HL-60/S4 treated with retinoic acid at 250 ng/mL for 4 days and 3 days (cell line): ENCODE measurements around the gene SNX19.

Source experiments
- in situ Hi-C: fragments of 300-500 bp; cut with MboI; formaldehyde crosslinking; loops from 2 replicates; pipeline ENCODE4 v1.7.0; 2022; ENCODE audit warnings: low sequenced_read_pairs

The SNX19 gene

GRCh38 chr11:130849215-130849568 is 67.1 kb downstream of the SNX19 start:
- in situ Hi-C loops, result no loop called here

DNA sequence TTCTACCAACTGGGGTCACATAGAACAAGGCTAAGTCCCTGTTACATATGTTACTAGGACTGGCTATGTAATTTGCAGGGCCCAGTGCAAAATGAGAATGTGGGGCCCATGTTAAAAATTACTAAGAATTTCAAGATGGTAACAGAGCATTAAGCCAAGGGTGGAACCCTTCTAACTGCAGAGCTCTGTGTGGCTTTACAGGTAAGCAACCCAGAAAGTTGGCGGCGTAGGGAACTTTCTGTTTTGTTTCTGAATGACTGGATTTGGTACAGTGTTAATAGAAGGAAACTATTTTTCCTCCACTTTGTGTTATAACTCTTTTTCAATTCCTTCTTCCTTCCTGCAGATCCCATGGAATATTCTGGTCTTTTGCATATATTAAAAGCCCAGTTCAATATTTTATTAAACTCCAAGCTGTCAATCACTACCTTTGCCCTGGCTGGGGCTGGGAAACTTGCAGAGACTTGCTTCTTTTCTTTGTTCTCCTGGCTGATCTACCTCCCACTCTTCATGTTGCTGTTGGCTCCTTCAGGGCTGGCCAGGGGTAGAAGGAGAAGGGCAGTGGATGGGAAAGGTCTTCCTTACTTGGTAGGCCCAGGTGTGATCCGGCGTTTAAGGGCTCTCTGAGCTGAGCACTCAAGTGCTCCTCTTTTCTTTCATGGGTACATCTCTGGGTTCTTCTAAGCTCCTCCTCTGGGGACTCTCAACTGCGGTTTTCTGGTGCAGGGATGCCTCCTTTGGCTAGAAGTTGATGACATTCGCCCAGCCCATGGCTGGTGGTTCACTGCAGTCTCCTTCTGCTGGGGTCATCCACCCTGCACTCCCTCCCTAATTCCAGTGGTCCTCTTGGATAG is 67.7 kb downstream of the SNX19 start:
- in situ Hi-C loops, result no loop called here

DNA sequence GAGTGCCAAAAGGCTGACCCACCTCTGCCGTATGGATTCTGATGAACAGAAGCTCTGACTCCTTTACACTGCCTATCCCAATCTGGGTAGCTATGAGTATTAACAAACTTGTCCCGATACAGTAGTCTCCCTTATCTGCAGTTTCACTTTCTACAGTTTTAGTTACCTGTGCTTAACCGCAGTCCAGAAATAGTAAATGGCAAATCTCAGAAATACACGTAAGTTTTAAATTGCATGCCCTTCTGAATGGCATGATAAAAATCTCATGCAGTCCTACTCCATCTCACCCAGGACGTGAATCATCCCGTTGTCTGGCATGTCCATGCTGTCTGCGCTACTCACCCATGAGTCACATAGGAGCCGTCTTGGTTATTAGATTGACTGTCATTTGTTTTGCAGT is 68.8 kb downstream of the SNX19 start:
- in situ Hi-C loops, result no loop called here

DNA sequence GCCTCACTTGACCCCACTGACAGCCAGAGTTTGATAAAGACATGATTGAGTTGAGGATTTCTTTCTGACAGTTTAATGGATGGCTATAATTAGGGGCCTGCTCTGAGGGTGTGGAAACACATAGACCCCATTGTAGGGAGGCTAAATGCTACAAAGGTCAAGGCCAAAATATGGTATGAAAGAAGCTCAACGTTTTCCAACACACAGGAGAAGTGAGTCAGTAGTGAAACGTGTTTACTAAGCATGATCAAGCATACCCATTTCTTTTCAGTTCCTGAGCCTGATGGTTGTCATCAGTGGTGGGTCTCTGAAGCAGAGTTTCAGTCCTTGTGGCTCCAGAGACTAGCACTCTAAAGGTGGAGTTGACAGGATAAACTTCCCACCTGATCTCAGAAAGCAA is 69.7 kb downstream of the SNX19 start:
- in situ Hi-C loops, result no loop called here

GRCh38 chr11:130842001-130842400 is 74.3 kb downstream of the SNX19 start:
- in situ Hi-C loops, result no loop called here

GRCh38 chr11:130840679-130841078 is 75.6 kb downstream of the SNX19 start:
- in situ Hi-C loops, result no loop called here

- in situ Hi-C loops, result no loop called here
These were observed 76.2 kb downstream of the SNX19 start for GRCh38 chr11:130839981-130840666.

DNA sequence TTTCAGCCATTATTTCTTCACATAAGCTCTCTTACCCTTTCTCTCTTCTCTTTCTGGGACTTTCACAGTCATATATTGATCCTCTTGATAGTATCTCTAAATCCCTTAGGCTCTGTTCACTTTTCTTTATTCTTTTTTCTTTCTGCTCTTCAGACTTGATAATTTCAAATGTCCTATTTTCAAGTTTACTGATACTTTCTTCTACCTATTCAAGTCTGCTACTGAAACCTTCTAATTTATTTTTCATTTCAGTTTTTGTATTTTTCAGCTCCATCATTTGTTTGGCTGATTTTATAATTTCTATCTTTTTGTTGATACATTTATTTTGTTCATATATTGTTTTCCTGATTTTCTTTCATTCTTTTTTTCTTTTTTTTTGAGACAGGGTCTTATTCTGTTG is 79.1 kb downstream of the SNX19 start:
- in situ Hi-C loops, result no loop called here

DNA sequence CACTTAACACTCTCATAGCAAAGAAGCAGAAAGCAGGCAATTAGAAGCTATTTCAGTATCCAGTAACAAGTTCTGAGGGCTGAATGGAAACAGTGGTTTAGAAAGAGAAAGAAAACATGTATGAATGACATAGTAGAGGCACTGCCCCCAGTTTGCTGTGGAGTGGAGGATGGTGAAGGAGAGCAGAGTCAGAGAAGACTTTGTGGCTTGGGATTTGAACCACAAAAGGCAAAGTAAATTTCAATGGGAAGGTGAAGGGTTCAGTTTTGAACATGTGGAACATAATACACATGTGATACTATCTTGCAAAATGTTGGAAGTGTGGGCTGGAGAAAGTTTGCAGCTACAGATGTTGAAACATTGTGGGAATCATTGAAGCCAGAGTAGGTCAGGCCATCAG is 81.4 kb downstream of the SNX19 start:
- in situ Hi-C loops, result no loop called here

DNA sequence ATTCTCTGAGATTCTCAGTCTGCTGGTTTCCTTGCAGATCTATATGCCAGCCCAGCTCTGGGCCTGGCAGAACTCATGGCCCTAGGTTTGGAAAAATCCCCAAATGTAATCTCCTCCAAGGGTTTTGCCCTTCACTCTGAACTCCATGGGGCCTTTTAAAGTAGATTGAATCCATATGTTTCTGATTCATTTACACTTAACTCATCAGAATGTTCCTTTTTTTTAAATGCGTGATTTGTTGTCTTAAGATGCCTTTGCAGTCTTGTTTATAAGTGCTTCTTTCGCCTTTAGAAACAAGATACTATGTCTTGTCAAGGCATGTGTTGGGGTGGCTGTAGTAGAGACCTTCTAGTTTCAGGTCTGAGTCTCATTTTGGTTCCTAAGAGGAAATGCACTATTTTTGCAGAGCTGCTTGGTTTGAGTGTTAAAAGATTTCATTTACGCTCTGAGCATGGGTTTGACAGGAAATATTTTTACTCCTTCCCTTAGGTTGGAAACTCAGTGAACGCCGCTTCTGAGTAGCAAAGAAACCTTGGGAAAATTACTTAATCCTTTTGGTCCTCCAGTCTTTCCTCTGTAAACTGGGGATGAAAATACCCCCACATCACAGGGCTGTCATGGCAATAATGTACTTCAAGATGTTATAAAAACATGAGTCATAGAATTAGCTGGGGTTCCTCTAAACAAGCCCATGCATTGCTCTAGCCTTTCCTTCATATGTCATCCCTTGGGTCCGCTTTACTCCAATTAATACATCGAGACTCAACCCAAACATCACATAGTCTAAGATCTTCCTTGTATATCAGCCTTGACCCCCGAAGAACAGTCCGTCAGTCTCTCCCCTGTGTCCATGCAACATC is 83.5 kb downstream of the SNX19 start:
- in situ Hi-C loops, result no loop called here

DNA sequence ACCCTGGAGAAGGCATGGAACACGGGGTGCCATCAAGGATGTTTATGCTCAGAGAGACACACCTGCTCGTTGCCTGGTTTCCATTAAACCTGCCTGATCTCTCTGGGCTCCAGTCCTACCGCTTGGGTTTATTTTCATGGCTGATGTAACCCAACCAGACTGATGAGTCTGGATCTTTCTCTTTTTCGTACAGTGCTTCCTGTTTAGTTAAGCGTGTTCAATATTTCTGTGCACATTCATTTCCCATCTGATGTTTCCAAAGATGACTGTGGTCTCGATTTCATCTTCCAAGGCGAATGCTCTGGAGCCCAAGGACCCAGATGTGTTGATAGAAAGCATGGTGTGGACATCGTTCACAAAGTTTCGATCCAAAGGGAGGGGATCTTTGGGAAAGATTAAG is 84.3 kb downstream of the SNX19 start:
- in situ Hi-C loops, result no loop called here

GRCh38 chr11:130831506-130831905 is 84.8 kb downstream of the SNX19 start:
- in situ Hi-C loops, result no loop called here

DNA sequence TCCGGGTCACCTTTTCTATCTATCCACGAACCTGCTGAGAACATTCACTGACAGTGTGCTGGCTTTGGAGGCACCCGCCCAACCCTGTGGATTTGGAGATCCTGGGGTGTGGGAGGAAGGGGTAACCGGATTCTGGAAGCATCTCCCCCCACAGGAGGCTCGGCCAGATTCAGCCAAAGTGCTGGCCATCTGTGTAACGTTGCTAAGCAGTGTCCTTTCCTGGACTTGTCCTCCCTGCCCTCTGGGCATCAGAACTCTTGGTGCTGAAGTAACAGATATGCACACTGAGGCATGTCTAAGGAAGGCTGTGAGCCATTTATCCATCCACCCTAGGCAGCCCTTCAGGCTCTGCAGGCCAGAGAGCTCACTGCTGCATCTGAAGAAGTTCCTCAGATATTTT is 85.7 kb downstream of the SNX19 start:
- in situ Hi-C loops, result no loop called here

DNA sequence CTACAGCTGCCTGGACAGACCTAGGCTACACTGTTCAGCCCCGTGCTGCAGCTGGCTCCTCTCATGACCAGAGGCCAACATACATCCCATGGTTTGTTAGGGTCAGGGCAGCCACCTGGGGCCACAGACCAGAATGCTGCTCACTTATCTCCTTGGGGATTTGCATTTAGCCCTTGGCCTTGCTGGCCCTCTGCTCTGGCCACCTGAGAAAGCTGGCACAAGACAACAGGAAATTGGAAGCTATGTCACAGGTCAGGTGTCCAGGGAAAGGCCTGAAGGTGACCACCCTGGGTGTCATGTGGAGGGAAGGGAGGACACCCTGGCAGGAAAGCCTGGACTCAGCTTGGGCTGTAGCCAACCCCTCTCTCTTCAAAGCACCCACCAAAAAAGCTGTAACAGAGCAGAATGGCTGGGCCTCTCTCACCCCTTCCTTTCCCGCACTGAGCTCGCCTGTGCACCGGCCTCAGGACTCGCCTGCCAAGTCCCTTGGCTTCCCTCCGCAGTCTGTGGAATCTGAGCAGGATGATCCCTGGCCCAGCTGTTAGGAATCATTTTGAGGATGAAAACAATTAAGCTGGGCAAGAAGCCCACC is 86.3 kb downstream of the SNX19 start:
- in situ Hi-C loops, result no loop called here

GRCh38 chr11:130828741-130829140 is 87.5 kb downstream of the SNX19 start:
- in situ Hi-C loops, result no loop called here

DNA sequence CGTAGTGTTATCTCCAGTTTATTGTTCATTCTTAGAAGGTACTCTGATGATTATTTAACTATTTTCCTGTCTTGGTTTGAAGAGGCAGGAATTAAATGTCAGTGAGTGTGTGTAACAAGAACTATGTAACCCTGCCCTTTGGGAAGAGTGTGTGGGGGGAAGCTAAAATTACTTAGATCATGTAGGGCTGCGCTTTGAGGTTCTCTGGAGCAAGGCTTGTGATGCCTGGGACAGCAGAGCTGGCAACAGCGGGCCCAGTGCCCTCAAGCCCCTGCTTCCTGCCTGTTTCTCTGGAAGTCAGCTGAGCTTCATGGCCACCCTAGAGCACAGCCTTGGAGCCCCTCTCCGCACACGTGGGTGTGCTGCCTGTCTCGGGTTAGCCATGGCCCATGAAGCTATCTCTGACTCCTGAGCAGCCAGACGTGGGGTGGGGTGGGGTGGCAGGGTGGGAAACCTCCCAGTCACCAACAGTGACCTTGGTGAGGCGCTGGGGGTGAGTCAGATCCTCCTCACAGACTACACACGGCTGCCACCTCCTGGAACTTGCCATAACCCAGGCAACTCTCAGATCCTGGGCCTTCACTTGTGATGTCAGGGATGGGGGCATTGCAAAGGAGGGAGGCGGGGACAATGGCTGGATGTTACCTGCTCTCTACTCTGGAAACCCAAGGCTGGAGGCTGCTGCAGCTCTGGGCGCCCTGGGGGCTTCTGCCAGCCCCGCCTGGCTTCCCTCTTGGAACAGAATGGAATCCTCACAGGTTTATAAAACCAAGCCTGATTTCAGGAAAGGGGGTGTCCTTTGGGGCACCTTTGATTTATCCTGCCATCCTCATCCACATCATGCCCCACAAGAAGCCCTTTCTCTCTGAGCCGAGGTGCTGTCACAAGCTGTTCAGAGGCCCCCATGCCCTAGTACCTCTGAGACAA is 88.6 kb downstream of the SNX19 start:
- in situ Hi-C loops, result no loop called here

GRCh38 chr11:130826572-130826971 is 89.7 kb downstream of the SNX19 start:
- in situ Hi-C loops, result no loop called here

DNA sequence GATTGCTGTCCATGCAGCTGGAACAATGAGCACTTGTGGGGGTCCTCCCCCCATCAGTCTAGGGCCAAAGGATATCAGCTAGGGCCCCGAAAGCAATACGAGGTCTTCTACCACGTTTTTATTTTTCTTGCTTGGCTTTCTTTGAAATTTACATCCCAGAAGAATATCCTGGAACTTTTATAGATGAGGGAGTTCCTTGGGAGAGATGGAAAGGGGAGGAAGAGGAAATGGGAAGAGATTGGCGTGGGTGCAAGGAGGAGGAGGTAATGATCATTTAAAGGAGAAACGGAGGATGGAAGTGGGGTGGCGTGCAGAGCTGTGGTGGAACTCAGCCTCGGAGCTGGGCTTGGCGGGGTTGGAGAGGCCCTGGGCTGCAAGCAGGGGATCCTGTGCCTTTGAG is 90.3 kb downstream of the SNX19 start:
- in situ Hi-C loops, result no loop called here

DNA sequence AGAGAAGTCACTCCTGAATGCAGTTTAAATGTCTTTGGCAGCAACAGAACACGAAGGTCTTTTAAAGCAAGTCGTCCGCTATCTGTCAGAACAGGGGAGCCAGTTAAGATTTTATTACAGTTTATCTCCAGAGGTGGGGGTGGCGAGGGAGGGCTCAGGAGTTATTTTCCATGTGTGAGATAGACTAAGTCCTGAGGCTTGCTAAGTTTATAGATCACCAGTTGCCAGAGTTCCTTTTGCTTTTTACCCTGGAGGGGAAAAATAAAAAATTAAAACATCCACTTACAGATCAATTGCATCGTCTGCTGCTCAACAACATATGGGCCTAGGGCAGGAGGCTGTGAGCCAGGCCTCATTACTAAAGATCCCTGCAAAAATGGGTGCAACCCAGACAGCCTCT is 90.7 kb downstream of the SNX19 start:
- in situ Hi-C loops, result no loop called here
